GM19372 (cell line): ENCODE data around the gene ACTG1.

ENCODE experiments used
- ATAC-seq: cut with Tn5 transposase; IDR thresholded peaks from one replicate; pipeline ENCODE4 v1.9.1; 2021; ENCODE audit warnings: mild to moderate bottlenecking, low read depth, moderate library complexity; ENCODE audit not compliant: unreplicated experiment

Gene ACTG1

DNA sequence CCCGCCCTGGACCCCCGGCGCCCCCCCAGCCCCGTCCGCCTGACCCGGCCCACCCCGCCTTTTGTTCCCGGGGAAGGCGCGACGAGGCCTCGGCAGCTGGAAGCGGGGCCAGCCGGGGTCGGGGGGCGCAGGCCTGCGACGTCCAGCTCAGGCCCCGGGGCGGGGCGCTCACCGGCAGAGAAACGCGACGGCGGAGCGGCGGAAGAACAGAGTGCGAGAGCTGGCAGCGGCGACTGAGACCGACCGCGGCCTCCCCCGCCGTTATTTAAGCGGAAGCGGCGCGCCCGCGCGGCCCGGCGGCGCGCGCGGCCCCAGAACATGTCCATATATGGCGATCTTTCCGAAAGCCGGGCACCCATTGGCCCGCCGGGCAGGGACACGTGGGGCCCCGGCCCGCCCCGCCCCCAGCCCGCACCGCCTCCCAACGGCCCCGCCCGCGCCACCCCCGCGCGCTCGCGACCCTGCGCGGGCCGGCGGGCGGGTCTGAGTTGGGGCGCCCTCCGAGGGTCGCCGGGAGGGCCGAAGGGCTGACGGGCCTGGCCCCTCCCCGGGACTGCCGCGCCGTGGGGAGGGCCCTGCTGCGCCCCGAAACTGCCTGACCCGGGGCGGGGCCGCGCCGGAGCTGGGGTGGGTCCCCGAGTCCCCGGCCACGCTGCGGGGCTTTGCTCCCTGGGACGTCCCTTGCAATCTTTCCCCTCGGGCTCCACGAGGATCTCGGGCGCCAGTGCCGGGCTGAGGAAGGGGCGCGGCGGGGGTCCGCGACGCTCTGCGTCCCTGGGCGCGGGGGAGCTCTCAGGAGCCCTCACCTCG is at the start of gene ACTG1:
TSS of gene ACTG1 (minus strand) at position 238 of the 810 bp plus-strand sequence. CDS start 445 bp downstream, outside the sequence.
- ATAC-seq, result peak; percentile 49

DNA sequence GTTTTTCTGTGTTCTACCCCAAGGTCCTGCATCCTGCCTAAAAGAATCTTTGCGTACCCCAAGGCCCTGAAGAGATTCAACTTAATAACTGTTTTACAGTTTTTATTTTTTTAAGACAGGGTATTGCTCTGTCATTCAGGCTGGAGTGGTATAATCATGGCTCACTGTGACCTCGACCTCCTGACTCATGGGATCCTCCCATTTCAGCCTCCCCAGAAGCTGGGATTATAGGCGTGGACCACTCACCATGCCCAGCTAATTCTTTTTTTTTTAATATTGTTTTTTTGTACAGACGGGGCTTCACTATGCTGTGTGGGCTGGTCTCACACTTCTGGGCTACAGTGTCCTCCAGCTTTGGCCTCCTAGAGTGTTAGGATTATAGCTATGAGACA is 48.9 kb upstream of the ACTG1 start:
- ATAC-seq, result no peak

DNA sequence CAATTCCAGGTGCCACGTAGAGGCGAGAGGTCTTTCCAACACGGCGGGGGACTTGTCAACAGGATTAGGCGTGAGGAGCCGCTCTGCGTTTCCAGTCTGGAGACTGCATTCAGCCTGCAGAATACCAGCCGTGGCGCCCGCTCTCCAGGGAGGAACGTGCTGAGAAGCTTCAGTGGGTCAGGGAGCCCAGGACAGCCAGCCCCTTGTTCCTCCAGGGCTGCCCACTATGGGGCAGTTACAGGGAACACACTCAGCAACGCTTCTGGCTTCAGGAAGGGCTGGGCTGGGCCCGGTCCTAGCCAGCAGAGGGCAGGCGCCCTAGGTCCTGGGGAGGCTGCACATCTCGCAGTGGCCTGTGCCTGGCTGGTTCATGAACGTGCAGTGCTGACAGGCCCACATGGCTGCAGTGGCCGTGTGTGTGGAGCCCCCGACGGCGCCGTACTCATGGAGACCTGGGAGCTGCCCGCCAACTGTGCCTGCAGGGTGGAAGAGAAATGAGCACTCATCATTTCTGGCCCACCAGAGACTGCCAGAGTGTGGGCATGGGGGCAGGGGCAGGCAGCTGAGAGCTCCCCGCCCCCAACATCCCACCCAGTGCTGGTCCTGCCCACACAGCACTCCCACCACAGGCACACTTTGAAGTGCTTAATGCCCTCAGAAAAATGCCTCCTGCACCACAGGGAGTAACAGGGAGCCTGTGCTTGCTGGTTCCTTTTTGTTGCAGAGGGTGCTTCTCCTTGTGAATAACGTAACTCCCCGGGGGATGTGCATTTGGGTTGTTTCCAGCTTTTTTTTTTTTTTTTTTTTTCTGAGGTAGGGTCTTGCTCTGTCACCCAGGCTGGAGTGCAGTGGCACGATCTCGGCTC is 46.6 kb upstream of the ACTG1 start:
- no peak for ATAC-seq

GRCh38 chr17:81558115-81558468 is 45.5 kb upstream of the ACTG1 start:
- no peak for ATAC-seq

- ATAC-seq, result no peak
Observed at GRCh38 chr17:81557276-81558114, 44.9 kb upstream of the ACTG1 start.

DNA sequence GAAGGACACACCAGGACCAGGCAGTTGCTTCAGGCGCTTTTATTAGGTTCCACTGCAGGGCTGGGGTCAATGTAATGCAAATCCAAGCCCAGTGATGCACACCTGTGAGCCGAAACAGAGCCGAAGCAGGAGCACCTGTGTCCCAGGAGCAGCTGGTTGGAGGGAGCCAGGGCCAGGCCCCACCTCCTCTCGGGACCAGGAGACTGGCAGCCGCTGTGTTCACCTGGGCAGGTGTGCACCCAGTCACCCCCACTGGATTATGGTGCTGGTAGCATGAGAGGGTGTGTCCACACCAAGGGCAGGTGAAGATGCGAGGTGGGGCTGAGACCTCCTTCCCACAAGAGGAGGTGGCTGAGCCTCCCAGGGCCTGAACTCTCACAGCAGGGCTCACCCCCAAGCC is 44.3 kb upstream of the ACTG1 start:
- ATAC-seq, result no peak

GRCh38 chr17:81556175-81556691 is 43.6 kb upstream of the ACTG1 start:
- no peak for ATAC-seq

GRCh38 chr17:81553616-81554181 is 41.1 kb upstream of the ACTG1 start:
- ATAC-seq, result no peak

- ATAC-seq, result peak; percentile 34
Observed at GRCh38 chr17:81553018-81553615, 40.5 kb upstream of the ACTG1 start.

GRCh38 chr17:81552244-81553017 is 39.8 kb upstream of the ACTG1 start, which contains the start of gene FAAP100:
Gene FAAP100, minus strand, starts transcription at chr17:81552353. Its CDS starts 23 bp downstream, at chr17:81552330.
- peak; percentile 51 for ATAC-seq

DNA sequence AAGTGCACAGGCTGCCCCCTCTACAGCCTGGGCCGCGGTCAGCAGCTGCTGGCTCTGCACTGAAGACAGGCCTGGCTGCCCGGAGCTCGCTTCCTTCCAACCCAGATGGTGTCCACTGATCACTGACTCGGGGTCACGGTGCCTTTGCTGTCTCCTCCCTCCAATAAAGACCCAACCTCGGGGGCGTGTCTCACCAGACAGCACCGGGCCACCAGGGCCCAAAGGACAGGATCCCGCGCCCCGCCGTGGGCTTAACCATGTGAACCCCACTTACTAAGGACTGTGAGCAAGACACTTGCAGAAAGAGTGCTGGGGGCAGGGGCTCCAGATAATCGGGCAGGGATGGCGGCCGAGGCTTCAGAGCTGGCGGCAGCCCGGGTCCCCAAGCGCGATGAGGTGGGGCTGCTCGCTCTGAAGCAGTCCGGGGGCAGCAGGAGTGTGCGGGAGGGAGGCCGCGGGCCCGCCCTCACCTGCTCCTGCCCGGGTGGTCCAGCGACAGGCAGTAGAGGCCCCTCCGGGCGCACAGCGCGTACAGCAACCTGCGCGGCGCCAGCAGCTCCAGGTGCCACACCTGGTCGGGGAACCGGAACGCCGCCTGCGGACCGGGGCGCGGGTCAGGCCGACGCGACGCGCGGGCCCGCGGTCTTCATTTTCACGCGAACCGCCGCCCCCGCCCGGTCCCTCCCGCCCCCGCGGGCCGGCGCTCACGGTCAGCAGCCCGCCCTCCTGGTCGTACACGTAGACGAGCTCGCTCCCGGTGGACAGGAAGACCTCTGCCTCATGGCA is 39.1 kb upstream of the ACTG1 start:
- ATAC-seq, result peak; percentile 30

DNA sequence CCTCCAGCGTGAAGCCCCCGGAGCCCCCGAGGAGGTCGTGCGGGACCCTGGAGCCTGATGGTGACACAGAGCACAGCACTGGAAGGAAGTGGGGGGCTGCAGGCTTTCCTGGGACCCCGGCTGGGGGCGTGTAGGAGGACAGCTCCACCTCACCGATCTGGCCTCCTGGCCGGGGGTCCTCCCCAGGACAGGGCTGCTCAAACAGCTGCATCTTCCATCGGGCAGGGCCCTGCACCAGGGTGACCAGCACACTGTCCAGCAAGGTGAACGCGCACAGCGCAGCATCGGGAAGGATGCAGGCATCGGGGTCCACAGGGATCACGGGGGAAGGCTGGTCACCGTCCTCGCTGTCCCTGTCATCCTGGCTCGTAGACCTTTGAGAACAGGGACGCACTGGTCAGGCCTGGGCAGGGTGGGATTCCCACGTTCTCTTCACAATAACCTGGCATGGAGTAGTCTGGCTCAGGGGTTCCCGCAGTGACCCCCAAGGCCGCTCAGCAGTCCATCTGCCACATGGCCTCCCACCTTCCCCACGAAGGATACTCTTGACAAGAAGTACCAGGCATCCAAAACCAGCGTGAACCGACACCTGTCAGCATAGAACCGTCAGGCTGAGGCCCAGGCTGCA is 38.3 kb upstream of the ACTG1 start:
- ATAC-seq, result no peak

GRCh38 chr17:81550285-81550684 is 37.7 kb upstream of the ACTG1 start:
- ATAC-seq, result no peak

- ATAC-seq, result no peak
Observed at GRCh38 chr17:81549826-81550225, 37.2 kb upstream of the ACTG1 start.

DNA sequence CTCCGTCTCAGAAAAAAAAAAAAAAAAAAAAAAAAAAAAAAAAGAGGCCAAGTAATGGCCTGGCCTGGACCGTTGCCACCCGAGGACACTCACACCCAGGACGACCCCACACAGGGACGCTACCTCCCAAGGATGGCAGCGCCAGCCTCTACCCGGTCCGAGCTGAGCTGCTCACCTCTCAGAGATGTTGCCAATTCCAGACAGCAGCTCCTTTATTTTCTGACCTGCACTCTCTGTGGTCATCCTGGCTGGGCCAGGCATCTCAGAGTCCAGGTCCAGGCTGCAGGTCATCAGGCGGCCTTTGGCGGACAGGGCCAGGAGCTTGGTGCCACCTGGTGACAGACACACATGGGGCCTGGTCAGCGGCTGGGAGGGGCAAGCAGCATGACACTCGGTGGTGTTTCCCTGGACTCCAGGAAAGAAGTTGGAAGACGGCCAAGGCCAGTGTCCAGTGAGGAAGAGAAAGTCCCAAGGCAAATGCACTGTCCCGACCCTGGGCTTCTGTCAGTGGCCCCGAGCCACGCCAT is 36.5 kb upstream of the ACTG1 start:
- no peak for ATAC-seq

- no peak for ATAC-seq
Observed at GRCh38 chr17:81547614-81547982, 35.0 kb upstream of the ACTG1 start.

- no peak for ATAC-seq
Observed at GRCh38 chr17:81546906-81547613, 34.5 kb upstream of the ACTG1 start.
